ENCODE results near the gene CASTOR2. TPM values are rescaled to one million over a fixed set of nuclear protein-coding genes. Genes with fewer than 3 reads are reported as not detected.
"Not testable (repeated sequence)": the region's sequence is repeated elsewhere in the genome, so short reads cannot be mapped to it uniquely, and the experiment has no call there.

CASTOR2 gene
- total RNA-seq, 2 experiments from 2014 or later: 3.1 to 5.7 TPM

- ATAC-seq; H3K4me3 Mint-ChIP-seq; H3K27ac Mint-ChIP-seq; H3K27me3 Mint-ChIP-seq; H3K4me1 Mint-ChIP-seq; H3K9me3 Mint-ChIP-seq (ENCODE audit: low read depth); H3K36me3 Mint-ChIP-seq; CTCF ChIA-PET; DNase-seq: not testable (repeated sequence)
Observed at GRCh38 chr7:74966909-74967308, 2.4 kb downstream of the CASTOR2 start.

GRCh38 chr7:74971431-74971830 is 6.9 kb downstream of the CASTOR2 start:
- ATAC-seq; H3K27ac Mint-ChIP-seq; H3K27me3 Mint-ChIP-seq; H3K4me3 Mint-ChIP-seq; H3K9me3 Mint-ChIP-seq (ENCODE audit: low read depth); DNase-seq; CTCF ChIA-PET; H3K4me1 Mint-ChIP-seq; H3K36me3 Mint-ChIP-seq: not testable (repeated sequence)

GRCh38 chr7:74972377-74972776 is 7.9 kb downstream of the CASTOR2 start:
- H3K9me3 Mint-ChIP-seq (ENCODE audit: low read depth); DNase-seq; H3K27ac Mint-ChIP-seq; ATAC-seq; H3K4me1 Mint-ChIP-seq; H3K27me3 Mint-ChIP-seq; CTCF ChIA-PET; H3K4me3 Mint-ChIP-seq; H3K36me3 Mint-ChIP-seq: not testable (repeated sequence)

GRCh38 chr7:74975959-74976358 is 11.5 kb downstream of the CASTOR2 start:
- H3K4me3 Mint-ChIP-seq; H3K9me3 Mint-ChIP-seq (ENCODE audit: low read depth); H3K4me1 Mint-ChIP-seq; H3K27ac Mint-ChIP-seq; H3K36me3 Mint-ChIP-seq; ATAC-seq; DNase-seq; H3K27me3 Mint-ChIP-seq; CTCF ChIA-PET: not testable (repeated sequence)

GRCh38 chr7:74977523-74977922 is 13.0 kb downstream of the CASTOR2 start:
- ATAC-seq; H3K36me3 Mint-ChIP-seq; H3K27ac Mint-ChIP-seq; H3K4me3 Mint-ChIP-seq; DNase-seq; H3K4me1 Mint-ChIP-seq; H3K27me3 Mint-ChIP-seq; H3K9me3 Mint-ChIP-seq (ENCODE audit: low read depth); CTCF ChIA-PET: not testable (repeated sequence)

GRCh38 chr7:74988436-74988835 is 23.9 kb downstream of the CASTOR2 start:
- DNase-seq; H3K4me3 Mint-ChIP-seq; H3K27me3 Mint-ChIP-seq; H3K36me3 Mint-ChIP-seq; H3K9me3 Mint-ChIP-seq (ENCODE audit: low read depth); CTCF ChIA-PET; H3K27ac Mint-ChIP-seq; ATAC-seq; H3K4me1 Mint-ChIP-seq: not testable (repeated sequence)

- DNase-seq: no peak
- no peak for ATAC-seq
- Mint-ChIP-seq H3K36me3 (no peaks in the 10 kb centered on the region), H3K4me3 (no peak overlapping the region), H3K9me3 (ENCODE audit: low read depth) (no peaks in the 10 kb centered on the region), H3K27me3 (no peaks in the 10 kb centered on the region), H3K4me1 (peaks cover 3% of the 10 kb centered on the region), H3K27ac (no peak overlapping the region)
- CTCF ChIA-PET: no interaction called here
Observed at GRCh38 chr7:74993121-74993520, 28.6 kb downstream of the CASTOR2 start.

- CTCF ChIA-PET; H3K27me3 Mint-ChIP-seq; H3K4me3 Mint-ChIP-seq; DNase-seq; H3K27ac Mint-ChIP-seq; H3K4me1 Mint-ChIP-seq; ATAC-seq; H3K36me3 Mint-ChIP-seq; H3K9me3 Mint-ChIP-seq (ENCODE audit: low read depth): not testable (repeated sequence)
Observed at GRCh38 chr7:74994869-74995543, 30.5 kb downstream of the CASTOR2 start.

- H3K27me3 Mint-ChIP-seq; CTCF ChIA-PET; H3K4me1 Mint-ChIP-seq; H3K4me3 Mint-ChIP-seq; H3K27ac Mint-ChIP-seq; ATAC-seq; H3K9me3 Mint-ChIP-seq (ENCODE audit: low read depth); H3K36me3 Mint-ChIP-seq; DNase-seq: not testable (repeated sequence)
Observed at GRCh38 chr7:74996361-74996760, 31.9 kb downstream of the CASTOR2 start.

GRCh38 chr7:74997811-74998210 is 33.3 kb downstream of the CASTOR2 start:
- H3K9me3 Mint-ChIP-seq (ENCODE audit: low read depth); H3K4me1 Mint-ChIP-seq; DNase-seq; CTCF ChIA-PET; ATAC-seq; H3K27me3 Mint-ChIP-seq; H3K27ac Mint-ChIP-seq; H3K4me3 Mint-ChIP-seq; H3K36me3 Mint-ChIP-seq: not testable (repeated sequence)

- H3K27ac Mint-ChIP-seq; H3K4me1 Mint-ChIP-seq; ATAC-seq; H3K27me3 Mint-ChIP-seq; H3K36me3 Mint-ChIP-seq; DNase-seq; H3K9me3 Mint-ChIP-seq (ENCODE audit: low read depth); H3K4me3 Mint-ChIP-seq; CTCF ChIA-PET: not testable (repeated sequence)
Observed at GRCh38 chr7:75001356-75001755, 36.9 kb downstream of the CASTOR2 start.

GRCh38 chr7:75010036-75010435 is 45.5 kb downstream of the CASTOR2 start:
- DNase-seq: no peak
- no peaks in the 10 kb centered on the region for H3K27me3 Mint-ChIP-seq
- no peaks in the 10 kb centered on the region for H3K36me3 Mint-ChIP-seq
- no peaks in the 10 kb centered on the region for H3K9me3 Mint-ChIP-seq (ENCODE audit: low read depth)
- CTCF ChIA-PET: no interaction called here
- no peak overlapping the region for H3K4me3 Mint-ChIP-seq
- no peak for ATAC-seq
- H3K27ac Mint-ChIP-seq: no peak overlapping the region
- H3K4me1 Mint-ChIP-seq: peaks cover 2% of the 10 kb centered on the region

GRCh38 chr7:75017832-75018231 is 53.3 kb downstream of the CASTOR2 start:
- CTCF ChIA-PET: no interaction called here
- no peak overlapping the region for H3K4me3 Mint-ChIP-seq

GRCh38 chr7:75018570-75019364 is 54.3 kb downstream of the CASTOR2 start:
- ATAC-seq: no peak
- Mint-ChIP-seq H3K4me1 (no peaks in the 10 kb centered on the region), H3K27ac (no peak overlapping the region), H3K36me3 (no peaks in the 10 kb centered on the region), H3K27me3 (no peaks in the 10 kb centered on the region), H3K4me3 (no peak overlapping the region), H3K9me3 (ENCODE audit: low read depth) (no peaks in the 10 kb centered on the region)
- DNase-seq: no peak
- CTCF ChIA-PET: no interaction called here

More at GRCh38 chr7:75017832-75018231, 53.3 kb downstream of the CASTOR2 start:
- Mint-ChIP-seq H3K36me3 (no peaks in the 10 kb centered on the region), H3K4me1 (no peaks in the 10 kb centered on the region), H3K9me3 (ENCODE audit: low read depth) (no peaks in the 10 kb centered on the region), H3K27ac (no peak overlapping the region), H3K27me3 (no peaks in the 10 kb centered on the region)
- no peak for ATAC-seq
- no peak for DNase-seq
